Measurements from ENCODE around the gene ZNF280D. TPM values are rescaled to one million over a fixed set of nuclear protein-coding genes. Genes with fewer than 3 reads are reported as not detected.
"Not testable (repeated sequence)": the region's sequence is repeated elsewhere in the genome, so short reads cannot be mapped to it uniquely, and the experiment has no call there.

Gene ZNF280D, protein sequence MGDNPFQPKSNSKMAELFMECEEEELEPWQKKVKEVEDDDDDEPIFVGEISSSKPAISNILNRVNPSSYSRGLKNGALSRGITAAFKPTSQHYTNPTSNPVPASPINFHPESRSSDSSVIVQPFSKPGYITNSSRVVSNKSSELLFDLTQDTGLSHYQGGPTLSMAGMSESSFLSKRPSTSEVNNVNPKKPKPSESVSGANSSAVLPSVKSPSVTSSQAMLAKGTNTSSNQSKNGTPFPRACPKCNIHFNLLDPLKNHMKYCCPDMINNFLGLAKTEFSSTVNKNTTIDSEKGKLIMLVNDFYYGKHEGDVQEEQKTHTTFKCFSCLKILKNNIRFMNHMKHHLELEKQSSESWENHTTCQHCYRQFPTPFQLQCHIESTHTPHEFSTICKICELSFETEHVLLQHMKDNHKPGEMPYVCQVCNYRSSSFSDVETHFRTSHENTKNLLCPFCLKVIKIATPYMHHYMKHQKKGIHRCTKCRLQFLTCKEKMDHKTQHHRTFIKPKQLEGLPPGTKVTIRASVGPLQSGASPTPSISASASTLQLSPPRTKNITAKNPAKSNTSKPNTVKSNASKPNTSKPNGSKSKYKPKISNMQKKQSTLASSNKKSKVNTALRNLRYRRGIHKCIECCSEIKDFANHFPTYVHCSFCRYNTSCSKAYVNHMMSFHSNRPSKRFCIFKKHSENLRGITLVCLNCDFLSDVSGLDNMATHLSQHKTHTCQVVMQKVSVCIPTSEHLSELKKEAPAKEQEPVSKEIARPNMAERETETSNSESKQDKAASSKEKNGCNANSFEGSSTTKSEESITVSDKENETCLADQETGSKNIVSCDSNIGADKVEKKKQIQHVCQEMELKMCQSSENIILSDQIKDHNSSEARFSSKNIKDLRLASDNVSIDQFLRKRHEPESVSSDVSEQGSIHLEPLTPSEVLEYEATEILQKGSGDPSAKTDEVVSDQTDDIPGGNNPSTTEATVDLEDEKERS
- 8.7 and 9.5 TPM in 2 replicates for total RNA-seq

DNA sequence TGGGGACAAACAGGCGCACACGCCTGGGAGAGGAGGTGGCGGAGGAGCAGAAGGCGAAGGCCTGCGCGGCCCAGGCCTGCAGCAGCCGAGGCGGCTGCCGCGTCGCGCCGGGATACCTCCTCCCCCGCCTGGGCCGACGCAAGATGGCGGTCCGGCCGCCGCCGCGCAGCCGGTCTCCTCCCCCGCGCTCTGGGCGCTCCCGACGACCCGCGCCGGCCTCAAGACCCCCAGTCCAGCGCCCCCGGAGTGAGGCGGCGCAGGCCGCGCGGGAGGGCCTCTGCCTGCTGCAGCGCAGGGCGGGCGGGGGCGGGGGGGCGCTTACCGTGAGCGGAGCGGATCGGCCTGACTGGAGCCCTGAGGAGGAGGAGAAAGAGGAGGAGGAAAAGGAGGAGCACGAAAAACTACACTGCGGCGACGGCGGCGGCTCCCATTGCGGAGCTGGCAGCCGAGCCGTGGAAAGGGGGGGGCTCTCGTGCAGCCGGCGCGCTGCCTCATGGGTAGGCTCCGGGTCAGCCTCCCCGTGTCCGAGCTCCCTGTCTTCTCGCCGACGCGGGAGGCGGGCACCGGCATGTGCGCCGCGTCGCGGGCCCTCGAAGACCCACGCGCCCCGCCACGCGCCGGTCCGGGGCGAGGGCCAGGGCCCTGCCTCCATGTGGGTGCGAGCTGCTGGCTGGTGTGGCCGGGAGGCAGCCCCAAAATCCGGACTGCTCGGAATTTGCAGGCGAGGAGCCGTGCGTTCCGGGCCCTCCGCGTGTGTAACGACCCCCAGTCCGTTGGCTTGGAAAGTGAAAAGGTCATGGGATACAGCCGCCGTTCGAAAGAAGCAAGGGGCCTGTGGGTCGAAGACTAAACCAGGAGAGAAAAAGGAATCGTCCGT lies at the start of gene ZNF280D:
TSS of gene ZNF280D (minus strand) at position 374 of the 877 bp plus-strand sequence. CDS start 26,400 bp downstream, outside the sequence.
- DNase-seq (ENCODE audit: low read depth) (peak; percentile 65), FAIRE-seq (no peak)
- Histone ChIP-seq H3K4me3 (ENCODE audit: low read depth, low read length) (peak within 1 kb of the TSS; percentile 73), H3K36me3 (ENCODE audit: control insufficient read depth, insufficient read depth, low read length) (no peaks in the 10 kb centered on the region), H3K27me3 (ENCODE audit: control insufficient read depth, insufficient read depth, low read length) (no peaks in the 10 kb centered on the region)
- TF ChIP-seq, protein P1, sequence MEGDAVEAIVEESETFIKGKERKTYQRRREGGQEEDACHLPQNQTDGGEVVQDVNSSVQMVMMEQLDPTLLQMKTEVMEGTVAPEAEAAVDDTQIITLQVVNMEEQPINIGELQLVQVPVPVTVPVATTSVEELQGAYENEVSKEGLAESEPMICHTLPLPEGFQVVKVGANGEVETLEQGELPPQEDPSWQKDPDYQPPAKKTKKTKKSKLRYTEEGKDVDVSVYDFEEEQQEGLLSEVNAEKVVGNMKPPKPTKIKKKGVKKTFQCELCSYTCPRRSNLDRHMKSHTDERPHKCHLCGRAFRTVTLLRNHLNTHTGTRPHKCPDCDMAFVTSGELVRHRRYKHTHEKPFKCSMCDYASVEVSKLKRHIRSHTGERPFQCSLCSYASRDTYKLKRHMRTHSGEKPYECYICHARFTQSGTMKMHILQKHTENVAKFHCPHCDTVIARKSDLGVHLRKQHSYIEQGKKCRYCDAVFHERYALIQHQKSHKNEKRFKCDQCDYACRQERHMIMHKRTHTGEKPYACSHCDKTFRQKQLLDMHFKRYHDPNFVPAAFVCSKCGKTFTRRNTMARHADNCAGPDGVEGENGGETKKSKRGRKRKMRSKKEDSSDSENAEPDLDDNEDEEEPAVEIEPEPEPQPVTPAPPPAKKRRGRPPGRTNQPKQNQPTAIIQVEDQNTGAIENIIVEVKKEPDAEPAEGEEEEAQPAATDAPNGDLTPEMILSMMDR (IDR thresholded peaks at IDR 0.05; ENCODE audit: insufficient read depth, low read length, severe bottlenecking): no peak

DNA sequence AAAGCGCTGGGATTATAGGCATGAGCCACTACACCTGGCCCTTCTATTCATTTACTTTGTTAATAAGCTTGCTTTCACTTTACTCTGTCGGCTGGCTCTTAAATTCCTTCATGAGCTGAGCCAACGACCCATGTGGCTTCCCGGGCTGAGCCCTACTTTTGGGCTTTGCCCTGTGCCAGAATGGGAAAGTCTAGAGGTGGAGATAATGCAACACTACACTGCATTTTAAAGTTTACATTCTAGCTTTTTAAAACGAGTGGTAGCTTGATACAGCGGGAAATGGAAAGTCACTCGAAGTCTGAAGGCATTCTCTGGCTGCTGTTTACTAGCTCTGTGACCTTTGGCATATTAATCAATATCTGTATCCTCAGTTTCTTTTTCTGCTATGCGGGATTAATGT lies 49.0 kb upstream of the ZNF280D start:
- TF ChIP-seq, protein P1 (IDR thresholded peaks at IDR 0.05; ENCODE audit: insufficient read depth, low read length, severe bottlenecking): no peak
- no peak for DNase-seq (ENCODE audit: low read depth)
- FAIRE-seq: no peak
- Histone ChIP-seq H3K4me3 (ENCODE audit: low read depth, low read length) (no peak overlapping the region), H3K27me3 (ENCODE audit: control insufficient read depth, insufficient read depth, low read length) (no peaks in the 10 kb centered on the region), H3K36me3 (ENCODE audit: control insufficient read depth, insufficient read depth, low read length) (no peaks in the 10 kb centered on the region)

DNA sequence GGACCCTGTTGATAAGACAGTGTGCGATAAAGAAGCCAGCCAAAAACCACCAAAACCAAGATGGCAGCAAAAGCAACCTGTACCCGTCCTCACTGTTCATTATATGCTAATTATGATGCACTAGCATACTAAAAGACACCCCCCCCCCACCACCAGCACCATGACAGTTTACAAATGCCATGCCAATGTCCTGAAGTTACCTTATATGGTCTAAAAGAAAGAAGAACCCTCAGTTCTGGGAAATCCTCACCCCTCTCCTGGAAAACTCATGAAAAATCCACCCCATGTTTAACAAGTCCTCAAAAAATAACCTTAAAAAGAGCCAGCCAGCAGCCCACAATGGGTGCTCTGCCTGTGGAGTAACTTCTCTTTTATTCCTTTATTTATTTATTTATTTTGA lies 48.4 kb upstream of the ZNF280D start:
- Histone ChIP-seq H3K27me3 (ENCODE audit: control insufficient read depth, insufficient read depth, low read length) (no peaks in the 10 kb centered on the region), H3K36me3 (ENCODE audit: control insufficient read depth, insufficient read depth, low read length) (no peaks in the 10 kb centered on the region), H3K4me3 (ENCODE audit: low read depth, low read length) (no peak overlapping the region)
- DNase-seq (ENCODE audit: low read depth) (no peak), FAIRE-seq (no peak)
- TF ChIP-seq, protein P1 (IDR thresholded peaks at IDR 0.05; ENCODE audit: insufficient read depth, low read length, severe bottlenecking): no peak

DNA sequence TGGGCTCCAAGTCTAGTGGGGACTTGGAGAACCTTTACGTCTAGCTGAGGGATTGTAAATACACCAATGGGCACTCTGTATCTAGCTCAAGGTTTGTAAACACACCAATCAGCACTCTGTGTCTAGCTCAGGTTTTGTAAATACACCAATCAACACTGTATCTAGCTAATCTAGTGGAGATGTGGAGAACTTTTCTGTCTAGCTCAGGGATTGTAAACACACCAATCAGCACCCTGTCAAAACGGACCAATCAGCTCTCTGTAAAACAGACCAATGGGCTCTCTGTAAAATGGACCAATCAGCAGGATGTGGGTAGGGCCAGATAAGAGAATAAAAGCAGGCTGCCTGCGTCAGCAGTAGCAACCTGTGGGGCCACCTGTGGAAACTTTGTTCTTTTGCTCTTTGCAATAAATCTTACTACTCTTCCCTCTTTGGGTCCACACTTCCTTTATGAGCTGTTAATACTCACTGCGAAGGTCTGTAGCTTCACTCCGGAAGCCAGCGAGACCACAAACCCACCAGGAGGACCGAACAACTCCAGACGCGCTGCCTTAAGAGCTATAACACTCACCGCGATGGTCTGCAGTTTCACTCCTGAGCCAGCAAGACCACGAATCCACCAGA lies 46.9 kb upstream of the ZNF280D start:
- H3K36me3 ChIP-seq (ENCODE audit: control insufficient read depth, insufficient read depth, low read length); H3K4me3 ChIP-seq (ENCODE audit: low read depth, low read length); DNase-seq (ENCODE audit: low read depth); FAIRE-seq; H3K27me3 ChIP-seq (ENCODE audit: control insufficient read depth, insufficient read depth, low read length): not testable (repeated sequence)

DNA sequence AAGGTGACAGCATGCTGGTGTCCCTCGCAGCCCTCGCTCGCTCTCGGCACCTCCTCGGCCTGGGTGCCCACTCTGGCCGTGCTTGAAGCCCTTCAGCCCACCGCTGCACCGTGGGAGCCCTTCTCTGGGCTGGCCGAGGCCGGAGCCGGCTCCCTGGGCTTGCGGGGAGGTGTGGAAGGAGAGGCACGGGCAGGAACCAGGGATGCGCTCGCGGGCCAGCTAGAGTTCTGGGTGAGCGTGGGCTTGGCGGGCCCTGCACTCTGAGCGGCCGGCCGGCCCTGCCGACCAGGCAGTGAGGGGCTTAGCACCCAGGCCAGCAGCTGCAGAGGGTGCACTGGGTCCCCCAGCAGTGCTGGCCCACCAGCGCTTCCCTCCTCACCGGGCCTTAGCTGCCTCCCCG lies 46.1 kb upstream of the ZNF280D start:
- not testable (repeated sequence) for FAIRE-seq; DNase-seq (ENCODE audit: low read depth); H3K36me3 ChIP-seq (ENCODE audit: control insufficient read depth, insufficient read depth, low read length); H3K4me3 ChIP-seq (ENCODE audit: low read depth, low read length); H3K27me3 ChIP-seq (ENCODE audit: control insufficient read depth, insufficient read depth, low read length)

DNA sequence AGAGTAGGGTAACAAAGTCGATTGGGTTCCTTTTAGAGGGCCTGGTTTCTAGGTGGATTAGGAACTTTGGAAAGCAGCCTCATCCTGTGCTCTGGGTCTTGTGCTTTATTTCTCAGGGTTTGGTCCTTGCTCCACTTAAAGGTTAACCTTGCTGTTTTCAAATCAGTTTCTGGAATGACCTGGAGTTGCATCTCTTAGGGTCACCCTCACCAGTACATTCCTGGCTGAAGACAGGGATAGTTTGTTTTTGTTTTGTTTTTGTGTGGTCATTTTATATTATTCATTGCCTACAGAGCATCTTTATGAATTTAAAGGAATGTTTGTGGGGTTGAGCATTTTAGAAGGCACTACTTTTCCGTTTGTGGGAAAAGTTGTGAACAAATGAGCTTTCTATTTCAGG lies 45.5 kb upstream of the ZNF280D start:
- Histone ChIP-seq H3K4me3 (ENCODE audit: low read depth, low read length) (no peak overlapping the region), H3K36me3 (ENCODE audit: control insufficient read depth, insufficient read depth, low read length) (no peaks in the 10 kb centered on the region), H3K27me3 (ENCODE audit: control insufficient read depth, insufficient read depth, low read length) (no peaks in the 10 kb centered on the region)
- no peak for DNase-seq (ENCODE audit: low read depth)
- FAIRE-seq: no peak
- TF ChIP-seq, protein P1 (IDR thresholded peaks at IDR 0.05; ENCODE audit: insufficient read depth, low read length, severe bottlenecking): no peak
